DMS153 (cell line): ENCODE measurements around the gene HCN2.
"Not testable (repeated sequence)": the region's sequence is repeated elsewhere in the genome, so short reads cannot be mapped to it uniquely, and the experiment has no call there.

Experiments used
- DNase-seq: peaks from one replicate; lab custom pipeline; 2025; lab: John Stamatoyannopoulos, UW

The HCN2 gene

GRCh38 chr19:605061-605971 is 15.6 kb downstream of the HCN2 start:
- DNase-seq: not testable (repeated sequence)

- no peak for DNase-seq
Measured at GRCh38 chr19:607301-608154, 17.8 kb downstream of the HCN2 start.

GRCh38 chr19:608155-609003 is 18.7 kb downstream of the HCN2 start:
- DNase-seq: no peak

GRCh38 chr19:609004-609346 is 19.3 kb downstream of the HCN2 start:
- DNase-seq: no peak

GRCh38 chr19:610071-610800 is 20.6 kb downstream of the HCN2 start:
- DNase-seq: no peak

- peak; percentile 10 for DNase-seq
Measured at GRCh38 chr19:610801-611480, 21.3 kb downstream of the HCN2 start.

GRCh38 chr19:611481-611868 is 21.8 kb downstream of the HCN2 start:
- no peak for DNase-seq

- DNase-seq: no peak
Measured at GRCh38 chr19:612941-613340, 23.3 kb downstream of the HCN2 start.

- DNase-seq: no peak
Measured at GRCh38 chr19:613732-614567, 24.3 kb downstream of the HCN2 start.

GRCh38 chr19:615619-616018 is 25.9 kb downstream of the HCN2 start:
- no peak for DNase-seq

GRCh38 chr19:616062-616700 is 26.5 kb downstream of the HCN2 start:
- no peak for DNase-seq

- DNase-seq: no peak
Measured at GRCh38 chr19:616747-617526, 27.3 kb downstream of the HCN2 start.

- DNase-seq: no peak
Measured at GRCh38 chr19:617551-618246, 28.0 kb downstream of the HCN2 start.

GRCh38 chr19:618247-618619 is 28.6 kb downstream of the HCN2 start:
- no peak for DNase-seq

- no peak for DNase-seq
Measured at GRCh38 chr19:618674-619285, 29.1 kb downstream of the HCN2 start.

- DNase-seq: no peak
Measured at GRCh38 chr19:619286-620002, 29.8 kb downstream of the HCN2 start.
